ENCODE measurements around the gene SDC4.
A peak's percentile ranks its signal among the peaks of the same experiment; 100 is the strongest.

SDC4 gene

DNA sequence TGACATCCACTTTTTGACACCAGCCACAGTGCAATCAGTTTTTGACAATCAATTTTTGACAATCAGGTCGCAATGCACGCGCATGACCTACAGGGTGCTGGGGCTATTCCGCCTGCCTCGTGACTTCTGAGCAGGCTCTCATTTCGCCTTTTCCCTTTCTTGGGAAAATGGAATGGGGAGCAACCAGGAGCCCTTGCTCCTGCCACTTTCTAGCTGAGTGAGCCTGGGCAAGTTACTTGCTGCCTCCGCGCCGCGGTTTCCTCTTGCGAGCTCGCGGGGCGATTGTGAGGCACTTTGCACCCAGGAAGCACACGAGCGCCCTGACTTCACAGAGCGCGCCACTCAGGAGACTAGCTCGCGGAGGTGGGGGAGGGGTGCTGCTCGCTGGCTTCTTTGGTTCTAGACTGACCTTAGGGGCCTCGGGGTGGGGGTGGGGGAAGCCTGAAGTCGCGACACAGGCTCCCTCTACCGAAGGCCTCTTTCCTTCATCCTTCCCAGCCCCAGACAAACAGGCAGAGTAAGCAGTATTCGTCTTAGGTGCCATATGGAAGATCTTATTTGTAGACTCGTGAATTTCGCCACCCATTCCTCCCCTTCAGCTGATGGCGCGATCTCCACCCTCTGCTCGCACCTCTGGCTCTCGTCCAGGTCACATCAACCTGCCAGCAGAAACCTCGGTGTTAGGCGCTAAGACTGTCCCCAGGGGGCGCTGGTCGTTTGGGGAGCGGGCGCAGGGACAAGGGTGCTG is 25.3 kb upstream of the SDC4 start:
- no peaks in the 10 kb centered on the region for H3K9me3 Mint-ChIP-seq

GRCh38 chr20:45372646-45373352 is 24.6 kb upstream of the SDC4 start:
- Mint-ChIP-seq H3K4me1 (peaks cover 40% of the 10 kb centered on the region), H3K4me3 (peak overlapping the region; percentile 82), H3K36me3 (ENCODE audit: low read depth) (peaks cover 14% of the 10 kb centered on the region), H3K27me3 (ENCODE audit: low read depth, poor library complexity) (peaks cover 17% of the 10 kb centered on the region), H3K9me3 (no peaks in the 10 kb centered on the region), H3K27ac (no peak overlapping the region)
- TF ChIP-seq, protein P1, sequence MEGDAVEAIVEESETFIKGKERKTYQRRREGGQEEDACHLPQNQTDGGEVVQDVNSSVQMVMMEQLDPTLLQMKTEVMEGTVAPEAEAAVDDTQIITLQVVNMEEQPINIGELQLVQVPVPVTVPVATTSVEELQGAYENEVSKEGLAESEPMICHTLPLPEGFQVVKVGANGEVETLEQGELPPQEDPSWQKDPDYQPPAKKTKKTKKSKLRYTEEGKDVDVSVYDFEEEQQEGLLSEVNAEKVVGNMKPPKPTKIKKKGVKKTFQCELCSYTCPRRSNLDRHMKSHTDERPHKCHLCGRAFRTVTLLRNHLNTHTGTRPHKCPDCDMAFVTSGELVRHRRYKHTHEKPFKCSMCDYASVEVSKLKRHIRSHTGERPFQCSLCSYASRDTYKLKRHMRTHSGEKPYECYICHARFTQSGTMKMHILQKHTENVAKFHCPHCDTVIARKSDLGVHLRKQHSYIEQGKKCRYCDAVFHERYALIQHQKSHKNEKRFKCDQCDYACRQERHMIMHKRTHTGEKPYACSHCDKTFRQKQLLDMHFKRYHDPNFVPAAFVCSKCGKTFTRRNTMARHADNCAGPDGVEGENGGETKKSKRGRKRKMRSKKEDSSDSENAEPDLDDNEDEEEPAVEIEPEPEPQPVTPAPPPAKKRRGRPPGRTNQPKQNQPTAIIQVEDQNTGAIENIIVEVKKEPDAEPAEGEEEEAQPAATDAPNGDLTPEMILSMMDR (IDR thresholded peaks at IDR 0.05), result no peak
- no peak for DNase-seq

More for the DNA sequence above, 25.3 kb upstream of the SDC4 start:
- TF ChIP-seq, protein P1 (IDR thresholded peaks at IDR 0.05), result peak; percentile 76
- Mint-ChIP-seq H3K4me1 (peaks cover 33% of the 10 kb centered on the region), H3K36me3 (ENCODE audit: low read depth) (peaks cover 6% of the 10 kb centered on the region), H3K27me3 (ENCODE audit: low read depth, poor library complexity) (peaks cover 17% of the 10 kb centered on the region), H3K4me3 (peak overlapping the region; percentile 82), H3K27ac (no peak overlapping the region)
- peak; percentile 87 for DNase-seq

DNA sequence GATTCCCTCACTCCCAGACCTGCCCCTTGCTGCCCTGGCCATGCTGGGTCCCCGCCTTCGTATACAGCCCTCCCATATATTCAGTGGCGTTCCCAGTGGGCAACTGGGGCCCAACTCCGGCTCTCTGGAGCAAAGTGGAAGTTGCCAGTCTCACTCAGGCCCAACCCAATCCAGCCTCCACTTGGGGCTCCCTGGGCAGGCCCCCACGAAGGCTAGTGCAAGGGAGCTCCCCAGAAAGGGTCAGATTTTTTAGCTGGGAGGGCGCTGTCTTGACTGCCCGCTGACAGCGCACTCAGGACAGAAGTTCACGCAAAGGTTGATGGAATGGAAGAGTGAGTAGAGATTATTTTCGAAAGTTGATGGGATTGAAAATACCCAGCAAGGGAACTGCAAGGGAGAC is 24.0 kb upstream of the SDC4 start:
- Mint-ChIP-seq H3K4me3 (peak overlapping the region; percentile 12), H3K27me3 (ENCODE audit: low read depth, poor library complexity) (peaks cover 17% of the 10 kb centered on the region), H3K27ac (no peak overlapping the region), H3K36me3 (ENCODE audit: low read depth) (peaks cover 16% of the 10 kb centered on the region), H3K4me1 (peaks cover 36% of the 10 kb centered on the region), H3K9me3 (no peaks in the 10 kb centered on the region)
- TF ChIP-seq, protein P1 (IDR thresholded peaks at IDR 0.05), result no peak
- DNase-seq, result no peak

DNA sequence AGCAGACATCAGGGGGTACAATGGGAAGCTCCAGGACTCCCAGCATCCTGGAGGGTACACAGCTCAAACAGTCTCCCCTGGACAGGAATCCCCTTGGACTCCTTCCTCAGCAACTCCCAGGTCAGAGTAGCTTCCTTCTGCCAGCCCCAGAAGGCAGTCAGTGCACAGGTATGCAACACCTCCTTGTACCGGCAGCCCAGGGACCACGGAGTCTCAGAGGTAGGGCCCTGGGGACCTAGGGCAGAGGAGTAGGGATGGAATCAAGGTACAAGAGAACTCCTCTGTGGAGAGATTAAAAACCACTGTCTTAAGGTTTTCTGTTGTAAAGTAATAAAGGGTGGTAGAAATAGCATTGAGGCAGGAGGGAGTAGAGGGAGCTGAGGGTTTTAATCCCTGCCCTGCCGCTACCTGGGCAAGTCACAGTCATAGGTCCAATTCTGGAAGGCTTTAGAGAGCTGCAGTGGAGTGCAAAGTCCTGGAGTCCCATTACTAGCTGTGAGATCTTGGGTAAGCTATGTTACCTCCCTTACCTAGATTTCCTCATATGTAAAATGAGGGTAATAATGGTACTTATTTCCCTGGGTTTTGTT is 22.4 kb upstream of the SDC4 start:
- H3K27ac Mint-ChIP-seq, result no peak overlapping the region
- peaks cover 25% of the 10 kb centered on the region for H3K36me3 Mint-ChIP-seq (ENCODE audit: low read depth)
- H3K4me1 Mint-ChIP-seq, result peaks cover 32% of the 10 kb centered on the region
- no peaks in the 10 kb centered on the region for H3K9me3 Mint-ChIP-seq
- H3K4me3 Mint-ChIP-seq, result no peak overlapping the region
- no peak for DNase-seq
- TF ChIP-seq, protein P1 (IDR thresholded peaks at IDR 0.05), result no peak
- peaks cover 17% of the 10 kb centered on the region for H3K27me3 Mint-ChIP-seq (ENCODE audit: low read depth, poor library complexity)

DNA sequence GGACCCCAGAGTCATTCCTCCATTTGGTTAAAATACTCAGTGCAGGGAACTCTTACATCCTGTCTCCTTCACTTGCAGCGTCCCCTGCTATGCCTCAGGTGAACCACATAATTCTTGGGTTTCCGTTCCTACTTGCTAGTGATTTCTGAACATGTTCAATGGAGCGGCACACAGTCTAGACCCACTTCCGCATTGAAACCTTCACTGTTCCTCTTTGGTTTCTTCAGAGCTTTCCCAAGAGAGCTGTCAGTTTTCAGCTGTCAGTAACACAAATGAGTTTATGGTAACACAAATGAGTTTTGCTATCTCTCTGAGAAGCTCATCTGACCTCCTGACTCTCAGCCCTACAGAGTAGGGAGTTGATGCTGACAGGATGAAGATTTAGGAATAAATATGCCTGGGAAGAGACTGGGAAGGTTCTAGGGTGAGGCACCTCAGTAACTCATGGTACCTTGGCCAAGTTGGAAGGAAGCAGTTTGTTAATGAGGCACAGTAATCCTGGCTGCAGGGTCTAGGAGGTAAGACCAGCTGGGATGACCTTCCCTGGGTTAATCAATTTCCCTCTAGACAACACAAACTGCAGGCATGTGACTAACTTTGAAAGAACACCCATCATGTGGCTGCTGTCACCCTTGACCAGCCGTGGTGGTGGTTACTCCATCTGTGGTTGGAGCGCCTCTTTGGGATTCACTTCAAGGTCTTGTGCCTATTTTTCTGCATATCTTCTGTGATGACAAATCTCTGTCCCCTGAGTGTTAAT is 20.2 kb upstream of the SDC4 start:
- Mint-ChIP-seq H3K27ac (no peak overlapping the region), H3K36me3 (ENCODE audit: low read depth) (peaks cover 25% of the 10 kb centered on the region), H3K27me3 (ENCODE audit: low read depth, poor library complexity) (peaks cover 12% of the 10 kb centered on the region), H3K9me3 (no peaks in the 10 kb centered on the region), H3K4me1 (peaks cover 35% of the 10 kb centered on the region), H3K4me3 (no peak overlapping the region)
- no peak for DNase-seq
- TF ChIP-seq, protein P1 (IDR thresholded peaks at IDR 0.05), result no peak

Measured in nephron progenitor cell (in vitro differentiated cells).